ENCODE results near the gene BLVRB. TPM values are rescaled to one million over a fixed set of nuclear protein-coding genes. Genes with fewer than 3 reads are reported as not detected.

The BLVRB gene
- total and polyA plus RNA-seq, 2 donors (not counting 3 experiments of a cell fraction or from before 2014, with no cell fraction given), result 30.8 to 113 TPM

DNA sequence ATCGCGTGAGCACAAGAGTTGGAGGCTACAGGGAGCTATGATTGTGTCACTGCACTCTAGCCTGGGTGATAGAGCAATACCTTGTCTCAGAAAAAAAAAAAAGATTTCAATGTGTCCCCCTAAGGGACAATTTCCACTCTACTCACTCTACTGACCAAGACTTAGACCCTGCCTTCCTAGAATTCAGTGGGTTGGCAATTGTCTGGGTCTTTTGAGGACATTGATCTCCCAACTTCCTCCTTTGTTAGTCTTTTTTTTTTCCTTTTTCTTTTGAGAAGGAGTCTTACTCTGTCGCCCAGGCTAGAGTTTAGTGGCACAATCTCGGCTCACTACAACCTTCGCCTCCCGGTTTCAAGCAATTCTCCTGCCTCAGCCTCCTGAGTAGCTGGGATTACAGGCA, 3.5 kb upstream of the BLVRB start:
- dilution Hi-C loops (cut with MboI; ENCODE audit: extremely low pct_ligation_motif_present, low sequenced_read_pairs) (no loop called here), intact Hi-C loops (cut with micrococcal nuclease) (loop anchor here (5.0 kb wide), 1 partner anchor 122 kb away; the partner anchor contains the start of genes C19orf47 and PLD3)
- DNase-seq (ENCODE audit: low read depth, low spot score), result no peak
- TF ChIP-seq EZH2 (IDR thresholded peaks at IDR 0.05; ENCODE audit: borderline replicate concordance, low read depth, low read length, severe bottlenecking) (no peak), MYC (IDR thresholded peaks at IDR 0.05; ENCODE audit: low read depth, low read length) (no peak), GATA2 (IDR thresholded peaks at IDR 0.05; ENCODE audit: insufficient read depth, insufficient read length, low read depth, low read length) (no peak), FOS (IDR thresholded peaks at IDR 0.05; ENCODE audit: borderline replicate concordance, insufficient read depth, low read length) (no peak), POLR2A (IDR thresholded peaks at IDR 0.05; ENCODE audit: low read depth, low read length) (no peak), JUN (IDR thresholded peaks at IDR 0.05; ENCODE audit: borderline replicate concordance, insufficient read depth, insufficient read length, low read depth) (no peak), POLR2AphosphoS5 (IDR thresholded peaks at IDR 0.05; ENCODE audit: insufficient read depth, low read depth, low read length) (no peak)
- TF ChIP-seq, protein P1, sequence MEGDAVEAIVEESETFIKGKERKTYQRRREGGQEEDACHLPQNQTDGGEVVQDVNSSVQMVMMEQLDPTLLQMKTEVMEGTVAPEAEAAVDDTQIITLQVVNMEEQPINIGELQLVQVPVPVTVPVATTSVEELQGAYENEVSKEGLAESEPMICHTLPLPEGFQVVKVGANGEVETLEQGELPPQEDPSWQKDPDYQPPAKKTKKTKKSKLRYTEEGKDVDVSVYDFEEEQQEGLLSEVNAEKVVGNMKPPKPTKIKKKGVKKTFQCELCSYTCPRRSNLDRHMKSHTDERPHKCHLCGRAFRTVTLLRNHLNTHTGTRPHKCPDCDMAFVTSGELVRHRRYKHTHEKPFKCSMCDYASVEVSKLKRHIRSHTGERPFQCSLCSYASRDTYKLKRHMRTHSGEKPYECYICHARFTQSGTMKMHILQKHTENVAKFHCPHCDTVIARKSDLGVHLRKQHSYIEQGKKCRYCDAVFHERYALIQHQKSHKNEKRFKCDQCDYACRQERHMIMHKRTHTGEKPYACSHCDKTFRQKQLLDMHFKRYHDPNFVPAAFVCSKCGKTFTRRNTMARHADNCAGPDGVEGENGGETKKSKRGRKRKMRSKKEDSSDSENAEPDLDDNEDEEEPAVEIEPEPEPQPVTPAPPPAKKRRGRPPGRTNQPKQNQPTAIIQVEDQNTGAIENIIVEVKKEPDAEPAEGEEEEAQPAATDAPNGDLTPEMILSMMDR (IDR thresholded peaks at IDR 0.05; ENCODE audit: extremely low read depth in 1 of 2, insufficient read depth in 1 of 2, low read depth in 1 of 2, low read length in 2 of 2), result no peak
- TF ChIP-seq, protein P2, sequence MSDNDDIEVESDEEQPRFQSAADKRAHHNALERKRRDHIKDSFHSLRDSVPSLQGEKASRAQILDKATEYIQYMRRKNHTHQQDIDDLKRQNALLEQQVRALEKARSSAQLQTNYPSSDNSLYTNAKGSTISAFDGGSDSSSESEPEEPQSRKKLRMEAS (IDR thresholded peaks at IDR 0.05; ENCODE audit: insufficient read depth, insufficient read length), result no peak
- peaks cover 2 to 5% of the 10 kb centered on the region in 2 experiments for H3K27me3 ChIP-seq (ENCODE audit: control insufficient read depth in 2 of 2, insufficient read depth in 2 of 2, low read length in 2 of 2)
- no peaks in the 10 kb centered on the region for H3K9me3 ChIP-seq (replicated peaks; ENCODE audit: control insufficient read depth, insufficient read depth, low read length)
- H3K79me2 ChIP-seq (ENCODE audit: control insufficient read depth, insufficient read depth, low read length), result no peaks in the 10 kb centered on the region
- H3K4me2 ChIP-seq (ENCODE audit: insufficient read depth, low read length), result no peak overlapping the region
- H3K27ac ChIP-seq (ENCODE audit: insufficient read depth, low read depth, low read length), result no peak overlapping the region
- H3K4me1 ChIP-seq (ENCODE audit: control insufficient read depth, extremely low read depth, insufficient read depth, low read length), result peaks cover 14% of the 10 kb centered on the region
- FAIRE-seq, result no peak
- no peaks in the 10 kb centered on the region for H3K36me3 ChIP-seq (ENCODE audit: control insufficient read depth in 2 of 2, extremely low read depth in 1 of 2, insufficient read depth in 2 of 2, low read length in 2 of 2)
- ChIA-PET POLR2A (no interaction called here), CTCF (interaction anchor here (1.3 kb wide), 1 partner anchor 166 kb away, joined by 3 read pairs; no protein-coding TSS in a partner anchor)
- no TSS peak for BruUV-seq (replicated peaks)
- no peak overlapping the region for H3K9ac ChIP-seq (replicated peaks; ENCODE audit: extremely low read depth, insufficient read depth, low read length)
- no peak overlapping the region for H2AFZ ChIP-seq (ENCODE audit: low read depth, low read length)
- no peaks in the 10 kb centered on the region for H4K20me1 ChIP-seq (replicated peaks; ENCODE audit: control insufficient read depth, extremely low read depth, insufficient read depth, low read length)
- no peak overlapping the region for H3K4me3 ChIP-seq (replicated peaks in 1 of 3; ENCODE audit: insufficient read depth in 1 of 3, low read depth in 1 of 3, low read length in 3 of 3)
- H3K9me1 ChIP-seq (replicated peaks; ENCODE audit: control insufficient read depth, extremely low read depth, insufficient read depth, low read length), result no peaks in the 10 kb centered on the region
